Liver (tissue), 9 donors: Measurements from ENCODE around the gene NLRP9. TPM values are rescaled to one million over a fixed set of nuclear protein-coding genes. Genes with fewer than 3 reads are reported as not detected.

Experiments
- DNase-seq: peaks from one replicate; pipeline ENCODE4 v3.0.0-alpha.2; 2017; ENCODE audit warnings: low spot score
- H3K27ac ChIP-seq, 2 donors: one replicate each; pipeline ENCODE4 v1.7.0; 2013; ENCODE audit warnings: inconsistent platforms in 2 of 2, low read length in 2 of 2, control low read depth in 1 of 2, low read depth in 1 of 2, mild to moderate bottlenecking in 1 of 2
- H3K27me3 ChIP-seq, 4 donors: one replicate each; pipeline versions ENCODE4 v1.6.1 to v1.7.0; 2013; ENCODE audit warnings: low read length in 3 of 4, inconsistent platforms in 1 of 4, mild to moderate bottlenecking in 1 of 4, moderate library complexity in 1 of 4; ENCODE audit not compliant: control insufficient read depth in 4 of 4, insufficient read depth in 4 of 4
- H3K36me3 ChIP-seq, 4 donors: one replicate each; pipeline versions ENCODE4 v1.6.1 to v1.7.0; 2013; ENCODE audit warnings: low read length in 3 of 4, mild to moderate bottlenecking in 3 of 4, low read depth in 1 of 4, moderate library complexity in 1 of 4; ENCODE audit not compliant: control insufficient read depth in 4 of 4, insufficient read depth in 3 of 4
- H3K4me1 ChIP-seq, 4 donors: one replicate each; pipeline versions ENCODE4 v1.6.1 to v1.7.0; 2013; ENCODE audit warnings: low read length in 3 of 4, mild to moderate bottlenecking in 3 of 4, moderate library complexity in 1 of 4; ENCODE audit not compliant: control insufficient read depth in 4 of 4, insufficient read depth in 4 of 4
- H3K4me3 ChIP-seq, 3 donors: one replicate each; pipeline versions ENCODE4 v1.6.1 to v1.7.0; 2013; ENCODE audit warnings: low read length in 3 of 3, control low read depth in 1 of 3, low read depth in 1 of 3, mild to moderate bottlenecking in 1 of 3
- H3K9ac ChIP-seq, 2 donors: one replicate each; pipeline ENCODE4 v1.7.0; 2013; ENCODE audit warnings: low read length in 2 of 2, mild to moderate bottlenecking in 2 of 2, moderate library complexity in 2 of 2, control low read depth in 1 of 2, low read depth in 1 of 2
- H3K9me3 ChIP-seq, 4 donors: one replicate each; pipeline versions ENCODE4 v1.6.1 to v1.7.0; 2013; ENCODE audit warnings: low read length in 3 of 4; ENCODE audit not compliant: control insufficient read depth in 4 of 4
- ATF3 ChIP-seq: IDR thresholded peaks from 2 replicates; pipeline ENCODE4 v1.6.1; 2016; ENCODE audit warnings: antibody characterized with exemption
- FOXA2 ChIP-seq: IDR thresholded peaks from 2 replicates; pipeline ENCODE4 v1.6.1; 2016; ENCODE audit warnings: antibody characterized with exemption
- GABPA ChIP-seq, 2 donors: IDR thresholded peaks in 1 of 2; conservative IDR thresholded peaks in 1 of 2; 2 replicates each; pipeline ENCODE4 v1.6.1; 2016; ENCODE audit warnings: antibody characterized with exemption in 2 of 2, mild to moderate bottlenecking in 1 of 2, moderate library complexity in 1 of 2
- HNF4G ChIP-seq: IDR thresholded peaks from 2 replicates; pipeline ENCODE4 v1.6.1; 2016; ENCODE audit warnings: antibody characterized with exemption
- JUND ChIP-seq, 2 donors: IDR thresholded peaks; 2 replicates each; pipeline ENCODE4 v1.6.1; 2016; ENCODE audit warnings: antibody characterized with exemption in 2 of 2
- NR2F2 ChIP-seq: IDR thresholded peaks from 2 replicates; pipeline ENCODE4 v1.6.1; 2016; ENCODE audit warnings: antibody characterized with exemption
- REST ChIP-seq: IDR thresholded peaks from 2 replicates; pipeline ENCODE4 v1.6.1; 2016; ENCODE audit warnings: antibody characterized with exemption, mild to moderate bottlenecking
- RXRA ChIP-seq, 2 donors: IDR thresholded peaks; 2 replicates each; pipeline ENCODE4 v1.6.1; 2017 to 2018; ENCODE audit warnings: antibody characterized with exemption in 2 of 2, mild to moderate bottlenecking in 1 of 2
- TAF1 ChIP-seq: conservative IDR thresholded peaks from 2 replicates; pipeline ENCODE4 v1.6.1; 2016; ENCODE audit warnings: antibody characterized with exemption, mild to moderate bottlenecking
- YY1 ChIP-seq: IDR thresholded peaks from 2 replicates; pipeline ENCODE4 v1.6.1; 2016; ENCODE audit warnings: antibody characterized with exemption, mild to moderate bottlenecking
- WGBS: extraction: QIAGEN DNeasy Blood & Tissue Kit; methylation state at CpG from one replicate; pipeline ENCODE4 v1.1.7; 2013; 5-methylcytosine and 5-hydroxymethylcytosine counted together
- polyA plus RNA-seq, 2 donors: library from polyadenylated mRNA; stranded (reverse) in 1 of 2; unstranded in 1 of 2; fragments of 200-250 nt in 1 of 2; fragments of >200 nt in 1 of 2; fragmentation: Nextera tagmentation in 1 of 2; extraction: Ambion mirVana in 1 of 2; gene quantifications; one replicate each; pipeline versions ENCODE4 v1.2.1 to v1.2.3, GENCODE V29; 2013 to 2015
- total RNA-seq, 2 donors: library from RNA; depleted of rRNA; stranded (reverse); fragments of >200 nt; gene quantifications; one replicate each; pipeline ENCODE4 v1.2.3, GENCODE V29; 2014
- TF ChIP-seq, protein P1 (sequence below): fragments of 150-350 bp; IDR thresholded peaks from 2 replicates; pipeline ENCODE4 v1.5.1; 2017; ENCODE audit warnings: improper control_type of control experiment, low read depth, low read length; ENCODE audit not compliant: missing input control
- TF ChIP-seq, protein P2 (sequence below): IDR thresholded peaks from 2 replicates; pipeline ENCODE4 v1.6.1; 2016; ENCODE audit warnings: antibody characterized with exemption
- TF ChIP-seq, protein P3 (sequence below): IDR thresholded peaks from 2 replicates; pipeline ENCODE4 v1.6.1; 2016; ENCODE audit warnings: antibody characterized with exemption
- donor health status: healthy.
- donor health status: healthy.
- donor health status: healthy.
- donor health status: healthy.
- donor health status: healthy.

Gene NLRP9
- total and polyA plus RNA-seq, 4 donors, result not detected

DNA sequence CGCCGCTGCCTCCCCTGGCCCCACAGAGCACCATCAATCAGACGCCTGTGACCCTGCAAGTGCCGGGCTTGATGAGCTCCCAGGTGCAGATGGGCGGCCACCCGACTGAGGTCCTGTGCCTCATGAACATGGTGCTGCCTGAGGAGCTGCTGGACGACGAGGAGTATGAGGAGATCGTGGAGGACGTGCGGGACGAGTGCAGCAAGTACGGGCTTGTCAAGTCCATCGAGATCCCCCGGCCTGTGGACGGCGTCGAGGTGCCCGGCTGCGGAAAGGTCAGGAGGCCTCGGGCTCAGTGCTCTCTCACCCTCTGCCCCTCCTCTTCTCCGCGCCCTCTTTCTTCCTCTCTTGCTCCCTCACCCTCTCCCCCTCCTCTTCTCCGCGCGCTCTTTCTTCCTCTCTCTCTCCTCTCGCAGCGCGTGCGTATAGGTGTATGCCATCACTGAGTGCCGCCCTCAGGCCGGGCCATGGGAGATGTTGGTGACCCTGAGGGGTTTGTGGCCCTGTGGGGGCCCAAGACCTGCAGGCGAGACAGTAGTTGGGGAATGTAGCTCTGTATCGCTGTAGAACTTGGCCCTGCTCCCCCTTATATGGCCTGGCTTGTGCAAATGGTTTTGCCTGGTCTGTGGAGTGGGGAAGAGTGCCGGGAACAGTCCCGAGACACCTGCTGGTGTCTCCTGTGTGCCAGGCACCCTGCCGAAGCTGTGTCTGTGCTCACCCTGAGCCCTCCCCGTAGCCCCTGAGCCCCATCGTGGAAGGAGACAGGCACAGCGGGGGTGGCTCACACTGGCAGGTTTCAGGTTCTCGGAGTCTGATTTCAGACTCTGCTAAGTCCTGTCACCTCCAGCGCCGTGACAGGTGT is 68.6 kb downstream of the NLRP9 start:
- TF ChIP-seq RXRA (IDR thresholded peaks at IDR 0.05), result no peak
- TF ChIP-seq REST, result no peak
- TF ChIP-seq ATF3, result no peak
- TF ChIP-seq, protein P1, sequence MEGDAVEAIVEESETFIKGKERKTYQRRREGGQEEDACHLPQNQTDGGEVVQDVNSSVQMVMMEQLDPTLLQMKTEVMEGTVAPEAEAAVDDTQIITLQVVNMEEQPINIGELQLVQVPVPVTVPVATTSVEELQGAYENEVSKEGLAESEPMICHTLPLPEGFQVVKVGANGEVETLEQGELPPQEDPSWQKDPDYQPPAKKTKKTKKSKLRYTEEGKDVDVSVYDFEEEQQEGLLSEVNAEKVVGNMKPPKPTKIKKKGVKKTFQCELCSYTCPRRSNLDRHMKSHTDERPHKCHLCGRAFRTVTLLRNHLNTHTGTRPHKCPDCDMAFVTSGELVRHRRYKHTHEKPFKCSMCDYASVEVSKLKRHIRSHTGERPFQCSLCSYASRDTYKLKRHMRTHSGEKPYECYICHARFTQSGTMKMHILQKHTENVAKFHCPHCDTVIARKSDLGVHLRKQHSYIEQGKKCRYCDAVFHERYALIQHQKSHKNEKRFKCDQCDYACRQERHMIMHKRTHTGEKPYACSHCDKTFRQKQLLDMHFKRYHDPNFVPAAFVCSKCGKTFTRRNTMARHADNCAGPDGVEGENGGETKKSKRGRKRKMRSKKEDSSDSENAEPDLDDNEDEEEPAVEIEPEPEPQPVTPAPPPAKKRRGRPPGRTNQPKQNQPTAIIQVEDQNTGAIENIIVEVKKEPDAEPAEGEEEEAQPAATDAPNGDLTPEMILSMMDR, result no peak
- no peak for TF ChIP-seq YY1
- no peak for TF ChIP-seq HNF4G
- TF ChIP-seq, protein P2, sequence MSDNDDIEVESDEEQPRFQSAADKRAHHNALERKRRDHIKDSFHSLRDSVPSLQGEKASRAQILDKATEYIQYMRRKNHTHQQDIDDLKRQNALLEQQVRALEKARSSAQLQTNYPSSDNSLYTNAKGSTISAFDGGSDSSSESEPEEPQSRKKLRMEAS, result no peak
- TF ChIP-seq FOXA2, result no peak
- TF ChIP-seq GABPA (IDR thresholded peaks at IDR 0.05 in 1 of 2, conservative IDR thresholded peaks at IDR 0.05 in 1 of 2), result no peak
- TF ChIP-seq, protein P3, sequence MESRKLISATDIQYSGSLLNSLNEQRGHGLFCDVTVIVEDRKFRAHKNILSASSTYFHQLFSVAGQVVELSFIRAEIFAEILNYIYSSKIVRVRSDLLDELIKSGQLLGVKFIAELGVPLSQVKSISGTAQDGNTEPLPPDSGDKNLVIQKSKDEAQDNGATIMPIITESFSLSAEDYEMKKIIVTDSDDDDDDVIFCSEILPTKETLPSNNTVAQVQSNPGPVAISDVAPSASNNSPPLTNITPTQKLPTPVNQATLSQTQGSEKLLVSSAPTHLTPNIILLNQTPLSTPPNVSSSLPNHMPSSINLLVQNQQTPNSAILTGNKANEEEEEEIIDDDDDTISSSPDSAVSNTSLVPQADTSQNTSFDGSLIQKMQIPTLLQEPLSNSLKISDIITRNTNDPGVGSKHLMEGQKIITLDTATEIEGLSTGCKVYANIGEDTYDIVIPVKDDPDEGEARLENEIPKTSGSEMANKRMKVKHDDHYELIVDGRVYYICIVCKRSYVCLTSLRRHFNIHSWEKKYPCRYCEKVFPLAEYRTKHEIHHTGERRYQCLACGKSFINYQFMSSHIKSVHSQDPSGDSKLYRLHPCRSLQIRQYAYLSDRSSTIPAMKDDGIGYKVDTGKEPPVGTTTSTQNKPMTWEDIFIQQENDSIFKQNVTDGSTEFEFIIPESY, result no peak
- no peaks in the 10 kb centered on the region for H3K9me3 ChIP-seq
- H3K4me3 ChIP-seq, result no peak overlapping the region
- 93% methylated on average over 43 of the region's 43 CpGs for WGBS
- H3K27ac ChIP-seq, result no peak overlapping the region
- peaks cover 0 to 24% (median 11%) of the 10 kb centered on the region in 4 donors for H3K4me1 ChIP-seq
- DNase-seq, result no peak
- no peaks in the 10 kb centered on the region for H3K27me3 ChIP-seq
- H3K9ac ChIP-seq, result no peak overlapping the region
- peaks cover 18 to 59% (median 44%) of the 10 kb centered on the region in 4 donors for H3K36me3 ChIP-seq

GRCh38 chr19:55668603-55669348 is 69.4 kb downstream of the NLRP9 start:
- H3K4me3 ChIP-seq, result no peak overlapping the region
- 89% methylated on average over 30 of the region's 30 CpGs for WGBS
- TF ChIP-seq TAF1, result no peak
- no peak for TF ChIP-seq FOXA2
- TF ChIP-seq ATF3, result no peak
- TF ChIP-seq NR2F2, result no peak
- TF ChIP-seq GABPA (IDR thresholded peaks at IDR 0.05 in 1 of 2, conservative IDR thresholded peaks at IDR 0.05 in 1 of 2), result no peak
- TF ChIP-seq REST, result no peak
- TF ChIP-seq, protein P2, result no peak
- TF ChIP-seq, protein P3, result no peak
- no peak for TF ChIP-seq JUND (IDR thresholded peaks at IDR 0.05)

More at GRCh38 chr19:55668603-55669348, 69.4 kb downstream of the NLRP9 start:
- Histone ChIP-seq H3K36me3 (peaks cover 18 to 67% (median 50%) of the 10 kb centered on the region in 4 donors), H3K9ac (no peak overlapping the region), H3K27me3 (no peaks in the 10 kb centered on the region), H3K4me1 (peaks cover 0 to 18% (median 6%) of the 10 kb centered on the region in 4 donors), H3K27ac (no peak overlapping the region), H3K9me3 (no peaks in the 10 kb centered on the region)
- DNase-seq, result no peak
